H1 (cell line): ENCODE data around the gene S100A10. TPM values are rescaled to one million over a fixed set of nuclear protein-coding genes. Genes with fewer than 3 reads are reported as not detected.

Experiments used
- CBX8 ChIP-seq: fragments of 300-800, 300-1000 bp; sonication (generic); IDR thresholded peaks from 2 replicates; pipeline ENCODE4 v1.7.1; 2016; ENCODE audit warnings: low read depth, low read length, borderline replicate concordance
- polyA plus RNA-seq, 7 experiments: library from polyadenylated mRNA; depleted of rRNA in 3 of 7; stranded (reverse) in 5 of 7; unstranded in 2 of 7; fragments of >200 nt in 5 of 7; fragments of 200-250 nt in 2 of 7; gene quantifications; 1 replicate in 5 of 7; 2 replicates in 1 of 7; 4 replicates in 1 of 7; pipeline versions ENCODE4 v1.2.1 to v1.2.3, GENCODE V29; 2011 to 2013; ENCODE audit warnings: missing spikeins in 2 of 7, mixed read lengths in 2 of 7
- total RNA-seq: library from RNA; stranded (reverse); fragmentation: NEBNext Ultra II Directional; extraction: Animal tissue kit (Norgen Biotek cat#: 25700); gene quantifications from 2 replicates; pipeline ENCODE4 v1.2.1, GENCODE V29; 2021

S100A10 gene
- total and polyA plus RNA-seq, 2 of the 8 experiments (the other 6 are each of a cell fraction or from before 2014, with no cell fraction given) = 23.9 to 231 TPM

DNA sequence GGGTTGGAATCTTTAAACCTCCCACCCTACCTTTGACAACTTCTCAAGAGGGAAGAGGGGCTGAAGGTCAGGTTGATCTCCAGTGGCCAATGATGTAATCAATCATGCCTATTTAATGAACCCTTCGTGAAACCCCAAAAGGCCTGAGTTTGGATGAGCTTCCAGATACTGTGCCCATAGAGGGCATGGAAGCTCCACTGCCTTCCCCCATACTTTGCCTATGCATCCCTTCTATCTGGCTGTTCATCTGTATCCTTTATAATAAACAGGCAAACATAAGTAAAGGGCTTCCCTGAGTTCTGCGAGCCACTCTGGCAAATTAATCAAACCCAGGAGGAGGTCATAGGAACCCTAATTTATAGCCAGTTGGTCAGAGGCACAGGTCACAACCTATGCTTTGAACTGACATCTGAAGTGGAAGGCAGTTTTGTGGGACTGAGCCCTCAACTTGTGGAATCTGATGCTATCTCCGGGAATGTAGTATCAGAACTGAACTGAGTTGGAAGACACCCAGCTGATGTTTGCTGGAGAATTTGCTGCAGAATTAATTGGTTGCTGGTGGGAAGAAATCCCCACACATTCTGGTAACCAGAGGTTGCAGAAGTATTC, 24.8 kb downstream of the S100A10 start (continued):
- TF ChIP-seq CBX8 = no peak
